ENCODE measurements around the gene FBRSL1. TPM values are rescaled to one million over a fixed set of nuclear protein-coding genes. Genes with fewer than 3 reads are reported as not detected.

Gene FBRSL1
- total and polyA plus RNA-seq, 7 donors, result 3.9 to 37.0 (median 10.3) TPM

- H3K4me3 ChIP-seq, result no peak overlapping the region
- TF ChIP-seq POLR2AphosphoS5 (IDR thresholded peaks at IDR 0.05) (no peak), CTCF (IDR thresholded peaks at IDR 0.05) (no peak), POLR2A (IDR thresholded peaks at IDR 0.05) (no peak), EP300 (IDR thresholded peaks at IDR 0.05) (no peak)
- no peaks in the 10 kb centered on the region for H3K9me3 ChIP-seq
- H3K36me3 ChIP-seq, result no peaks in the 10 kb centered on the region
- peaks cover 0 to 21% (median 20%) of the 10 kb centered on the region in 3 donors for H3K27me3 ChIP-seq
- intact Hi-C loops (cut with DNase I), result no loop called here
- H3K27ac ChIP-seq, result no peak overlapping the region
- 75 to 78% methylated on average over 23 of the region's 23 CpGs for WGBS, 2 donors
- DNase-seq, result no peak
- no peaks in the 10 kb centered on the region for H3K4me1 ChIP-seq
Measured at GRCh38 chr12:132447731-132448462, 42.1 kb upstream of the FBRSL1 start.

GRCh38 chr12:132448463-132448820 is 41.5 kb upstream of the FBRSL1 start:
- no peak for DNase-seq
- intact Hi-C loops (cut with DNase I), result no loop called here
- Histone ChIP-seq H3K9me3 (no peaks in the 10 kb centered on the region), H3K36me3 (no peaks in the 10 kb centered on the region), H3K27ac (no peak overlapping the region), H3K4me1 (no peaks in the 10 kb centered on the region), H3K27me3 (peaks cover 0 to 25% (median 21%) of the 10 kb centered on the region in 3 donors), H3K4me3 (no peak overlapping the region)
- TF ChIP-seq EP300 (IDR thresholded peaks at IDR 0.05) (no peak), CTCF (IDR thresholded peaks at IDR 0.05) (no peak), POLR2AphosphoS5 (IDR thresholded peaks at IDR 0.05) (no peak), POLR2A (IDR thresholded peaks at IDR 0.05) (no peak)
- 89 to 91% methylated on average over 10 of the region's 10 CpGs for WGBS, 2 donors

GRCh38 chr12:132449565-132450417 is 40.2 kb upstream of the FBRSL1 start:
- no peaks in the 10 kb centered on the region for H3K36me3 ChIP-seq
- 64 to 72% methylated on average over 22 of the region's 22 CpGs for WGBS, 2 donors
- H3K27me3 ChIP-seq, result peaks cover 0 to 36% (median 21%) of the 10 kb centered on the region in 3 donors
- H3K4me1 ChIP-seq, result no peaks in the 10 kb centered on the region
- no peak overlapping the region for H3K27ac ChIP-seq
- no peaks in the 10 kb centered on the region for H3K9me3 ChIP-seq
- DNase-seq, result no peak
- no peak overlapping the region for H3K4me3 ChIP-seq
- TF ChIP-seq CTCF (IDR thresholded peaks at IDR 0.05) (no peak), EP300 (IDR thresholded peaks at IDR 0.05) (no peak)
- intact Hi-C loops (cut with DNase I), result no loop called here

DNA sequence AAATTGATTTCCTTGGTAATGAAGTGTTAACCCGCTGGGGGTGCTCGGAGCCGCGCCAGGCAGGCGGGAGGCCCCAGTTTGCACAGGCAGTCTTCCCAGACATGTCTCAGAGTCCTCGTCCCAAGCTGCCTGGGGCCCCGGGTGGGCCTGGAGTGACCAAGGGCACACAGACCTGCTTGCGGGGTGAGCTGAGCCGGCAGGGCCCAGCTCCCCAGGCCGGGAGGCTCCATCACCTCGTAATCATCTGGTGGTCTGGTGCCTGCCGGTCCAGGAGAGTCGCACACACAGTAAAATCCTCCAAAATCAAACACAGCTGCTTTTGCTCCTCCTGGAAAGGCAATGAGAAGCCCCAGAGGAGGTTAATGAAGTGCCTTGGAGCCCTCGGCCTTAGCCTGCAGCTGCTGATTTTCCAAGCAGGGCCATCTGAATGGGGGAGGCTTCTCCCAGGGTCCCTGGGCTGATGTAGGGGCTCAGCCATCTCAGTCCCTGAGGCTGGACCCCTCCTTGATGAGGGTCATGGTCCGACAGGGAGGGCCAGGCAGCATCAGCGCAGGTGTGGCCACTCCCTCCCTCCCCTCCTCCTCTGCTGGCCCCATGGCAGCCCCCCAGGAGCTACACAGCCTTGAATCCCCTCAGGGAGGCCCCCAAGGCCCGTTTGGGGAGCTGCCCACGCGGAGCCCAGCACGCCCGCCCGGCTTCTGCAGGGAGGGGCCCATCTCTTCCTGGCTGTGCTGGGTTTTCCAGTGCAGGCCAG is 39.4 kb upstream of the FBRSL1 start:
- H3K9me3 ChIP-seq, result no peaks in the 10 kb centered on the region
- no peak for DNase-seq
- no peak for TF ChIP-seq POLR2AphosphoS5 (IDR thresholded peaks at IDR 0.05)
- no peak for TF ChIP-seq EP300 (IDR thresholded peaks at IDR 0.05)
- TF ChIP-seq POLR2A (IDR thresholded peaks at IDR 0.05), result no peak
- no peak for TF ChIP-seq CTCF (IDR thresholded peaks at IDR 0.05)
- H3K4me3 ChIP-seq, result no peak overlapping the region
- 36 to 60% methylated on average over 22 of the region's 22 CpGs for WGBS, 2 donors
- H3K27ac ChIP-seq, result no peak overlapping the region
- H3K4me1 ChIP-seq, result no peaks in the 10 kb centered on the region
- intact Hi-C loops (cut with DNase I), result no loop called here
- peaks cover 0 to 36% (median 21%) of the 10 kb centered on the region in 3 donors for H3K27me3 ChIP-seq
- no peaks in the 10 kb centered on the region for H3K36me3 ChIP-seq

All from sigmoid colon (tissue), 7 donors.